Esophagus muscularis mucosa (tissue), 4 donors: ENCODE measurements around the gene CNOT10.

Experiments
- CTCF ChIP-seq, 3 experiments: fragments of 200-600 bp in 2 of 3; fragments of 450-650 bp in 1 of 3; sonication (generic) in 2 of 3; IDR thresholded peaks; one replicate each; pipeline ENCODE4 v1.5.1; 2017 to 2019; ENCODE audit warnings: antibody characterized with exemption in 3 of 3, mild to moderate bottlenecking in 2 of 3, moderate library complexity in 1 of 3
- EP300 ChIP-seq: sonication (generic); formaldehyde crosslinking; IDR thresholded peaks from one replicate; pipeline ENCODE4 v1.6.1; 2017; ENCODE audit warnings: antibody characterized with exemption
- POLR2A ChIP-seq: fragments of 450-650 bp; IDR thresholded peaks from one replicate; pipeline ENCODE4 v1.6.1; 2017; ENCODE audit warnings: antibody characterized with exemption, moderate library complexity, mild to moderate bottlenecking, low read depth
- POLR2AphosphoS5 ChIP-seq, 2 donors: sonication (generic); formaldehyde crosslinking; IDR thresholded peaks; one replicate each; pipeline ENCODE4 v1.6.1; 2017; ENCODE audit warnings: antibody characterized with exemption in 2 of 2

GRCh38 chr3:32700244-32700643 is 15.3 kb downstream of the CNOT10 start:
- TF ChIP-seq POLR2AphosphoS5 (IDR thresholded peaks at IDR 0.05) = no peak
- no peak for TF ChIP-seq CTCF (IDR thresholded peaks at IDR 0.05)
- TF ChIP-seq POLR2A = no peak
- no peak for TF ChIP-seq EP300
